ENCODE results near the gene LAMA3.

LAMA3 gene

DNA sequence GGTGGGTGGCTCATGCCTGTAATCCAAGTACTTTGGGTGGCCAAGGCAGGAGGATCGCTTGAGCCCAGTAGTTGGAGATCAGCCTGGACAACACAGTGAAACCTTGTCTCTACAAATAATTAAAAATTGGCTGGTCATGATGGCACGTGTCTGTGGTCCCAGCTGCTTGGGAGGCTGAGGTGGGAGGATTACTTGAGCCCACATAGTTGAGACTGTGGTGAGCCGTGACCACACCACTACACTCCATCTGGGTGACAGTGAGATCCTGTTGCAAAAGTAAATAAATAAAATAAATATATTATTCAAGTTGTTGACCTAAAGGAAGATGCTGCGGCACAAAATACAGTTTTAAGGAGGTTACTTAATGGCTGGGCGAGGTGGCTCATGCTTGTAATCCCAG, 72.7 kb downstream of the LAMA3 start:
- DNase-seq (ENCODE audit: low read depth): no peak
- H3K4me3 ChIP-seq (ENCODE audit: low read length): no peak overlapping the region
- TF ChIP-seq, protein P1, sequence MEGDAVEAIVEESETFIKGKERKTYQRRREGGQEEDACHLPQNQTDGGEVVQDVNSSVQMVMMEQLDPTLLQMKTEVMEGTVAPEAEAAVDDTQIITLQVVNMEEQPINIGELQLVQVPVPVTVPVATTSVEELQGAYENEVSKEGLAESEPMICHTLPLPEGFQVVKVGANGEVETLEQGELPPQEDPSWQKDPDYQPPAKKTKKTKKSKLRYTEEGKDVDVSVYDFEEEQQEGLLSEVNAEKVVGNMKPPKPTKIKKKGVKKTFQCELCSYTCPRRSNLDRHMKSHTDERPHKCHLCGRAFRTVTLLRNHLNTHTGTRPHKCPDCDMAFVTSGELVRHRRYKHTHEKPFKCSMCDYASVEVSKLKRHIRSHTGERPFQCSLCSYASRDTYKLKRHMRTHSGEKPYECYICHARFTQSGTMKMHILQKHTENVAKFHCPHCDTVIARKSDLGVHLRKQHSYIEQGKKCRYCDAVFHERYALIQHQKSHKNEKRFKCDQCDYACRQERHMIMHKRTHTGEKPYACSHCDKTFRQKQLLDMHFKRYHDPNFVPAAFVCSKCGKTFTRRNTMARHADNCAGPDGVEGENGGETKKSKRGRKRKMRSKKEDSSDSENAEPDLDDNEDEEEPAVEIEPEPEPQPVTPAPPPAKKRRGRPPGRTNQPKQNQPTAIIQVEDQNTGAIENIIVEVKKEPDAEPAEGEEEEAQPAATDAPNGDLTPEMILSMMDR (conservative IDR thresholded peaks at IDR 0.05; ENCODE audit: low read depth, low read length): no peak

DNA sequence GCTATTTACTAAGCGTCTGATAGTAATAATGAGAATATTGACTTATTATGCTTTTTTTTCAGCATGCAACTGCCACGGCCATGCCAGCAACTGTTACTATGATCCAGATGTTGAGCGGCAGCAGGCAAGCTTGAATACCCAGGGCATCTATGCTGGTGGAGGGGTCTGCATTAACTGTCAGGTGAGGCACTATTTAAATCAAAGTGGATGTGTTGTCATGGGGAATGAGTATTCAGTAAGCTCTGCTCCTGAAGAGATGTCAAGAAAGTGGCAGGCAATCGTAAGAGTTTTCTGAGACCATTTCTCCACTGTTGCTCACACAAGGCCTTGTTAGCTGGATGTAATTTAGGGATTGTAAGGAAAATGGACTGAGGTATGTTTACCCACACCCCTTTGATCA, 74.1 kb downstream of the LAMA3 start:
- DNase-seq (ENCODE audit: low read depth): no peak
- no peak overlapping the region for H3K4me3 ChIP-seq (ENCODE audit: low read length)
- TF ChIP-seq, protein P1 (conservative IDR thresholded peaks at IDR 0.05; ENCODE audit: low read depth, low read length): no peak

DNA sequence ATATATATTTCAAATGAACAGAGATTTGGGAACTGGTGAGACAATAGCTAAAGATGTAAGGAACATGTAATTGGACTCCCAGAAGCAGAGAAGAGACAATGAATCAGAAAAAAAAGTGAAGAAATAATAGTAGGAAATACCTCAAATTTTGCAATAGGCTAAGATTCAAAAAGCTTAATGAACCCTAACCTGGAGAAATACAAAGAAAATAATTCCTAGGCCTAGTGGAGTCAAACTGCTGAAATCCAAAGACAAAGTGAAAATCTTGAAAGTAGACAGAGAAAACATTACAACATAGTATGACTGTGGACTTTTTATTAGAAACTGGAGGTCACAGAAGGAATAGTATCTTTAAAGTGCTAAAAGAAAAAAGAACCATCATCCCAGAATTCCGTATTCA, 76.7 kb downstream of the LAMA3 start:
- DNase-seq (ENCODE audit: low read depth): no peak
- TF ChIP-seq, protein P1 (conservative IDR thresholded peaks at IDR 0.05; ENCODE audit: low read depth, low read length): no peak

DNA sequence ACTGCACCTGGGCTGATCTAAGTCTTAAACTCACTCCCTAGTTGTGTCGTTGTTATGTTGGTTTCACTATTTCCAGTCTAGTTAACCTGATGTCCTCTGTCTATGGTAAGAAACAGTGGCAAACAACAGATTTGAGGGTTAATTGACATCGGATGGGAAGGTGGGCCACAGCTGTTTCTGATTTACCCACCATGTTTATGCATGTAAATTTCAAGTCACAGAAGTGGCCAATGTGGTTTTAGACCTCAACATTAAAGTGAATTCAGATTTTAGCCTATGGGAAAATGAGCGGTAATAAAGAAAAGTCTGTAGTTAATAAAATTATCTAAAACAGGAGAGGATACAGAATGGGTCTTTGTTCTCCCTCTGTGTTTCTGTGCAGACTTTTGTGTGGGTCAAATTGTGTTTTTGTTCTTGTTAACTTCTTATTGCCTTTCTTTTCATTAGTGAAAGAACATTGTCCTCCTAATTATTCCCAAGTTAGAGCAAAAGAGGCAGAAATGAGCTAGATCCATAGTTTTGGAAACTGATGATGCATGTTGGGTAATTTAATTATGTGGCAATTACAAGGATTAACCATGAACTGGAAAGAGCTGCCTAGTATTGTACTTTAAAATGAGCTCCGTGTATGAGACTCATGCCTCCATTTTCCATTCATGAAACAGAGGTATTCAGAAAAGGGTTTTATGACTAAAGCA, 83.2 kb downstream of the LAMA3 start:
- TF ChIP-seq, protein P1 (conservative IDR thresholded peaks at IDR 0.05; ENCODE audit: low read depth, low read length): no peak
- no peak overlapping the region for H3K4me3 ChIP-seq (ENCODE audit: low read length)
- no peak for DNase-seq (ENCODE audit: low read depth)

More for the DNA sequence above, 76.7 kb downstream of the LAMA3 start:
- no peak overlapping the region for H3K4me3 ChIP-seq (ENCODE audit: low read length)

DNA sequence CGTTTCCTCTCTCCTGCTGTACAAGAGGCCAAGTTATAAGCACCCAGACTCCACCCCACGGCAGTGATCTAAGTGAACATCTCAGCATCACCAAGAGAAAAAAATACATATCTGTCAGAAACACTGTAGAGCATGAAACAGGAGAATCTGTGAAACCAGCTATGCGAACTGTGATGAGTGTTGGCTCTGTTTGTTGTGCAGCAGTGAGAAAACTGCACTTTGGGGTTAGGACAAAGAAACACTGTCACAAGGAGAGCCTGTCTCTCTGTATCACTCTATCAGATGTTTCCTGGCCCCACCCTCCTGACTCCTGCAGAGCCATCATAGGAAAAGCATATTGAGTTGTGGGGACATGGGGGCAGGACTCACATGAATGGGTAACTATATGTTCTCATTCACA, 87.1 kb downstream of the LAMA3 start:
- DNase-seq (ENCODE audit: low read depth): no peak
- TF ChIP-seq, protein P1 (conservative IDR thresholded peaks at IDR 0.05; ENCODE audit: low read depth, low read length): no peak
- no peak overlapping the region for H3K4me3 ChIP-seq (ENCODE audit: low read length)

DNA sequence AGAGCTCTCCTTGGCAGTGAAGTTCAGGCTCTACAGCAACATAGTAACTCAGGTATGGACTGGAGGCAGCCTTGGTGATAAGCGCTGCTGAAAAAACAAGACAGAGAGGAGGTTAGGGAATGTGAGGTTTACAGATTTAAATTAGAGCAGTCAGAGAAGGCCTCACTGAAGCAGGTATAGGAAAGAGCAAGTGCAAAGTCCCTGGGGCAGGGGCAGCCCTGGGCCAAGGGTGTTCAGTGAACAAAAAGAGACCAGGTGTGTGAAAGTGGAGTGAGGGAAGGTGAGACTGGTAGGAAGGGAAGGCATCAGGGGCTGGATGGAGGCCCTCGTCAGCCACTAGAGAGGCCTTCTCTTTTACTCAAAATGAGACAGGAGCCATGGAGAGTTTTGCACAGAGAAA, 89.6 kb downstream of the LAMA3 start:
- no peak for DNase-seq (ENCODE audit: low read depth)
- H3K4me3 ChIP-seq (ENCODE audit: low read length): no peak overlapping the region
- TF ChIP-seq, protein P1 (conservative IDR thresholded peaks at IDR 0.05; ENCODE audit: low read depth, low read length): no peak

DNA sequence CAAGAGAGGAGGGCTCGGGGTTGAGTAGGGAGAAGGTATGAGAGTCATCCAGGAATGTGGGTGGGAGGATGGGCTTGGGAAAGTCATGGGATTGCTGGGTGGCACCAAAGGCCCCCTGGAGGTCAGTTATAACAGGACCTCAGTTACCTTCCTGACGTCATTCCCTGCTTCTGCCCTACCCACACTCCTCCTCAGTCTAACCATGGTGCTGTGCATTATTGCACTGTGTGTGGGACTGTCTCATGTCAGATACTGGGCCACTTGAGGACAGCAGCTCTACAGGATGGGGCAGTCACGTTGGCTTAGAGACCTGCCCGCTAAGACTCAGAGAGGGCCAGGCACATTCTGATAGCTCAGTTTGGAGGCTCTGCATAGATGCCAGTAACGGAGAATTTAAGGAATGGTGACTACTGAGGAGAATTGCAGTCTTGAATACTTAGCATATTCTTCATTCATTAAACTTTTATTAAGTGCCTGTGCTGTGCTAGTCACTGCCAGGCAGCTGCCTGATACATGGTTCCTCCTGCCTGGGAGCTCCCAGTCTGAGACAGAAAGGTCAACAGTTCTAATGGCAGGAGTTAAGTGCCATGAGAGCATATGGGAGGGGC, 90.5 kb downstream of the LAMA3 start:
- TF ChIP-seq, protein P1 (conservative IDR thresholded peaks at IDR 0.05; ENCODE audit: low read depth, low read length): peak; percentile 51
- peak; percentile 95 for DNase-seq (ENCODE audit: low read depth)
- H3K4me3 ChIP-seq (ENCODE audit: low read length): no peak overlapping the region

Measured in retinal pigment epithelial cell (primary cell).